ENCODE measurements around the gene RGS11.

Gene RGS11

GRCh38 chr16:296806-297510, 21.2 kb upstream of the RGS11 start:
- no peak for DNase-seq (ENCODE audit: low read depth in 2 of 2)

GRCh38 chr16:296276-296675, 20.5 kb upstream of the RGS11 start:
- DNase-seq (ENCODE audit: low read depth in 2 of 2) = no peak

GRCh38 chr16:293043-293775, 17.5 kb upstream of the RGS11 start:
- DNase-seq (ENCODE audit: low read depth in 2 of 2) = no peak

DNA sequence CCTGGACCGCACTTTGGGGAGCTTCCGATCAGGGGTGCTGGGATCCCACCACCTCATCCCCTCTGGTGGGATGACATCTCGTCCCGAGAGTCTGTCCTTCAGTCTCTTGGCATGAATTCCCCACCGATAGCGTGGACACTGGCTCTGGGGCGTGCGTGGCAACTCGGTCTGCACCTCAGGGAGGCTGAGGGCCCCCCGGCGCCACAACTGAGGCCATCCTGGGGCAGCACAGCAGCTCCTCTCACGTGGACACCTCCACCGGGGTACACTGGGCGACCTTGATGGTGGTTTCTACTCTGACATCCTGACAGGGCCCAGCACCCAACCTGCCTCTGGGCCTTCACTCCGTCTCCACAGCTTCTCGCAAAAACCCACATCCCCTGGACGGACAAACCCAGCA, 15.8 kb upstream of the RGS11 start:
- DNase-seq (ENCODE audit: low read depth in 2 of 2) = no peak

DNA sequence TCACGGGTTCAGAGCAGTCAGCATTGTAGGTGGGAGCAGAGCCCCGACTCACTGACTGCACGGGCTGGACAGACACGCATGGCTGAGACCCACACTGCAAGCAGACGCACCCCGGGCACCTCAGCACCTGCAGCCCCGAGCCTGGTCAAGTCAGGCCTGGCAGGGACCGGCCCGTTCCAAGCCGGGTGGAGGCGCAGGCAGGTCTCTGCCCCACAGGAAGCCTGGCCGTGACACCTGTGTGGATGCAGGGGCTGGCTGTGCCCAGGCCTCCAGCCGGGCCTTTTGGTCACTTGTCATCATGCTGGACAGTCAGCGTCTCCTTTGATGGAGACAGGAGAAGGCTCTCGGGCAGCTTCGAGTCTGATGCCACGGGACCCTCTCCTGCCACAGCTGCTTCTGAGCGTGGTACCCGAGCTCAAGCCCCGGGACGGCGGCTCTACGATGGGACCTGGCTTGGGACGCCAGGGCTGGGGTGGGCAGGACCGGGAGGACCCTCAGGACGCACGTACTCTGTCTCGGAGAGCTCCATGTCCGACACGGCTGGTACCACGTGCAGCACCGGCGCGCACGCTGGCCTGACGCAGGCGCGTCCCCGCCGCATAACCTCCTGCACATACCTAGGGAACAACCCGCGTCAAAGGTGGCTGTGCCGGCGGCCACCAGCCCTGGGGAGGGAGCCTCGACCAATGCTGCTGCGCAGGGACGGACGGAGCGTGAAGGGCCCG, 15.1 kb upstream of the RGS11 start:
- no peak for DNase-seq (ENCODE audit: low read depth in 2 of 2)

DNA sequence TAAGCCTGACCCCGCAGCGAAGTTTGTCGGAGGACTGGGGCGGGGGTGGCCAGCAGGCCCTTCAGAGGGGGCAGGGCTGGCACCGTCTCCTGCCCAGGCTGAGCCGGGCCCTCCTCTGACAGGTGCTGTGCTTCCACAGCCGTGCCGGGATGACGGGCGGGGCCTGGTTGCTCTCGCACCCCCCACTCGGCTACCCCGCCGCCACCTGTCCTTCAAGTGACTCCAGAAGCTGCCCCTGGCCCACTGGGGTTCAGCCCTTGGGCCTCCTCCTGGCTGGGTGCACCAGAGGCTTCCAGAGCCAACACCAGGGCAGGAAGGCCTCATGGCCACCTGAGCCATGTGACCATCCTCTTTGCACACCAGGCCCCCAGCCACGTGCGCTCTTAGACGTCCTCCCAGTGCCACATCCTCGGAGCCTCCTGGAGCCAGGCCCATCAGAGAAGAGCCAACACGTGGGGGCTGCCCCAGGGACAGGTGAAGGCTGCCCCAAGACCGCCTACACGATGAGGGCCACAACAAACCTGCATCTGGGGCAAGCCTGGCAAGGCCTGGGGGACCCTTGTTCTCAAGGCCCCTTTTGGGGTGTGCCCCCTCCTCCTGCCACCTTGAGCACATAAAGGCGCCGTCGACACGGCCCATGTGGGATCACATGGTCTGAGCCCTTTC, 14.4 kb upstream of the RGS11 start:
- no peak for DNase-seq (ENCODE audit: low read depth in 2 of 2)

DNA sequence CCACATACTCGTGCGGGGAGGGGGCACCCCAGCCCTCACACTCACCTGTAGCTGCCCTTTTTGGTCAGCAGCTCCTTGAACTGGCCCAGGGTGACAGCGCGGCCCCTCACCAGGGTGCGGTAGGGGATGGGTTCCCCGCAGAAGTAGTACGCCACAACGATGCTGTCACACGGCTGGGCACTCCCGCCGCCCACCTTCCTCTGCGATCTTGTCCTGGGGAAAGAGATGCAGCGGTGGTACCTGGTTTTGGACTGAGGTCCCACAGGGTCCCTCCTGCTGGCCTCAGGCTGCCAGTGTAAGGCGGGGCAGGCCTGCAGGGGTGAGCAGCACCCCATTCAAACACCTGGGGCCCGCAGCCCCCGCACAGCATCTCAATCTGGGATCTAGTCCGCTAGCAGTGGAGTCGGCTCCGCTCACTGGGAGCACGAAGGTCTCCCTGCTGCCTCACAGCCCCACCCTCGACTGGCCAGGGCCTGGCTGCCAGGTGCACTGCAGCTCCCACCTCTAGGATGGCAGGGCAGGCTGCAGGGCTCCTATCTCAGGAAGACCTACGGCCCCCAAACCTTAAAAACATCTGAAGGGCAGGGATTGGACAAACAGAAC, 13.8 kb upstream of the RGS11 start:
- DNase-seq (ENCODE audit: low read depth in 2 of 2) = no peak

- DNase-seq (ENCODE audit: low read depth in 2 of 2) = no peak
Measured at GRCh38 chr16:287981-288920, 12.5 kb upstream of the RGS11 start.

DNA sequence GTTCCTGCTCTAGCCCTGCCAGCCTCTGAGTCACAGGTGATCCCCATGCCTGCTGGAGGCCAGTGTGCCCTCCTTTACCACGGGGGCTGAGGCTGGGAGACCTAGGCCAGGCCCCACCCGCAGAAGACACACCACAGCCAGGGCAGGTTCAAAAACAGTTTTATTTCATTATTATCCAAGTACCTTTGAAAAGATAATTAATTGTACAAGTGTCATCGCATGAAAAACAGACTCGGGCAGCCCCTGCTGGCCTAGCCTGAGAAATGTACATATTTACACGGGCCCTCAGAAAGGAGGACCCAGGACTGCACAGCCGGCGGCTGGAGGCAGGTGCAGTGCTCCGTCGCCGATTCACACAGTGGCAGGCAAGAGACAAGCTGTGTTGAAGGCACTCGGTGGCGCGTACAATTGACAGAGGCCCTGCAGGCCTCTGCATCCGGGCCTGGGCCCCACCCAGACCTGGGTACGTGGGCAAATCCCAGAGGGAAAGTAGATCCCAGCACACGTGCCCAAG, 11.6 kb upstream of the RGS11 start:
- no peak for DNase-seq (ENCODE audit: low read depth in 2 of 2)

GRCh38 chr16:286491-287297, 10.9 kb upstream of the RGS11 start:
- DNase-seq (ENCODE audit: low read depth in 2 of 2) = no peak

DNA sequence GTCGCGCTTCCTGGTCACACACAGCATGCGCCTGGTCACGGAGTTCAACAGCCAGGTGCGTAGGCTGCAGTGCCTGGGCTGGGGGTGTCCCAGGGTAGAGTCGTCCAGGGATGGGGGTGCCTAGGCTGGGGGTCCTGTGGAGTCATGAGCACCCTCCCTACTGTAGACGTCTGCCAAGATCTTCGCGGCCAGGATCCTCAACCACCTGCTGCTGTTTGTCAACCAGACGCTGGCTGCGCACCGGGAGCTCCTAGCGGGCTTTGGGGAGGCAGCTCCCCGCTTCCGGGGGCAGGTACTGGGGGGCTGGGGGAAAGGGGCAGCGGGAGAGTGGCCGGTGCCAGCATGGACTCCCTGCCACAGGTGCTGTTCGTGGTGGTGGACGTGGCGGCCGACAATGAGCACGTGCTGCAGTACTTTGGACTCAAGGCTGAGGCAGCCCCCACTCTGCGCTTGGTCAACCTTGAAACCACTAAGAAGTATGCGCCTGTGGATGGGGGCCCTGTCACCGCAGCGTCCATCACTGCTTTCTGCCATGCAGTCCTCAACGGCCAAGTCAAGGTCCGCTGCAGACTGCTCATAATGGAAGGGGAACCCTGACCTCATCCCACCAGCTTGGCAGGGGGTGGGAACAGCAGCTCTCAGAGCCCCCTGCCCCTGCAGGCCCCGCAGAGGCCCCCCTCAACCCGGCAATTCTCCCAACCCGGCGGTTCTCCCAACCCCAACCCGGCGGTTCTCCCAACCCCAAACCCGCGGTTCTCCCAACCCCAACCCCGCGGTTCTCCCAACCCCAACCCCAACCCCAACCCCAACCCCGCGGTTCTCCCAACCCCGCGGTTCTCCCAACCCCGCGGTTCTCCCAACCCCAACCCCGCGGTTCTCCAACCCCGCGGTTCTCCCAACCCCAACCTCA, 9.7 kb upstream of the RGS11 start:
- DNase-seq (ENCODE audit: low read depth in 2 of 2) = no peak

DNA sequence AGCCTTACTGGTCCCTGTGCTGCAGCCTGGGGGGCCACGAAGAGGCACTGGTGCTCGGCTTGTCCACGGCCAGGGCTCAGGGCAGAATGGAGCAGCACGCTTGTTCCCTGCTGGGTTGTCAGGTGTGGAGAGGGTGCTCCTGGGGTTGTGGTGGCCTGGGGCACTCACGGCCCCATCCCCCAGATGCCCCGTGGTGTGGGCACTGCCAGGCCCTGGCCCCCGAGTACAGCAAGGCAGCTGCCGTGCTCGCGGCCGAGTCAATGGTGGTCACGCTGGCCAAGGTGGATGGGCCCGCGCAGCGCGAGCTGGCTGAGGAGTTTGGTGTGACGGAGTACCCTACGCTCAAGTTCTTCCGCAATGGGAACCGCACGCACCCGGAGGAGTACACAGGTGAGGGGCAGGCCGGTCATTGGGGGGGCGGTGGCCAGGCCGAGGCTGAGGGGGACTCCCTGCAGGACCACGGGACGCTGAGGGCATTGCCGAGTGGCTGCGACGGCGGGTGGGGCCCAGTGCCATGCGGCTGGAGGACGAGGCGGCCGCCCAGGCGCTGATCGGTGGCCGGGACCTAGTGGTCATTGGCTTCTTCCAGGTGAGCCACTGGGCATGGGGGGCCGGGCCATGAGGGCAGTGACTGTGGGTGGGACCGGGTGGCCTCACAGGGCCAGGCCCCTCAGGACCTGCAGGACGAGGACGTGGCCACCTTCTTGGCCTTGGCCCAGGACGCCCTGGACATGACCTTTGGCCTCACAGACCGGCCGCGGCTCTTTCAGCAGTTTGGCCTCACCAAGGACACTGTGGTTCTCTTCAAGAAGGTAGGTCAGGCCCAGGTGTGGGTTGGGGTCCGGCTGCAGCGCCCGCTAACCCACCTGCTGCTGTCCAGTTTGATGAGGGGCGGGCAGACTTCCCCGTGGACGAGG, 8.7 kb upstream of the RGS11 start:
- DNase-seq (ENCODE audit: low read depth in 2 of 2) = no peak

DNA sequence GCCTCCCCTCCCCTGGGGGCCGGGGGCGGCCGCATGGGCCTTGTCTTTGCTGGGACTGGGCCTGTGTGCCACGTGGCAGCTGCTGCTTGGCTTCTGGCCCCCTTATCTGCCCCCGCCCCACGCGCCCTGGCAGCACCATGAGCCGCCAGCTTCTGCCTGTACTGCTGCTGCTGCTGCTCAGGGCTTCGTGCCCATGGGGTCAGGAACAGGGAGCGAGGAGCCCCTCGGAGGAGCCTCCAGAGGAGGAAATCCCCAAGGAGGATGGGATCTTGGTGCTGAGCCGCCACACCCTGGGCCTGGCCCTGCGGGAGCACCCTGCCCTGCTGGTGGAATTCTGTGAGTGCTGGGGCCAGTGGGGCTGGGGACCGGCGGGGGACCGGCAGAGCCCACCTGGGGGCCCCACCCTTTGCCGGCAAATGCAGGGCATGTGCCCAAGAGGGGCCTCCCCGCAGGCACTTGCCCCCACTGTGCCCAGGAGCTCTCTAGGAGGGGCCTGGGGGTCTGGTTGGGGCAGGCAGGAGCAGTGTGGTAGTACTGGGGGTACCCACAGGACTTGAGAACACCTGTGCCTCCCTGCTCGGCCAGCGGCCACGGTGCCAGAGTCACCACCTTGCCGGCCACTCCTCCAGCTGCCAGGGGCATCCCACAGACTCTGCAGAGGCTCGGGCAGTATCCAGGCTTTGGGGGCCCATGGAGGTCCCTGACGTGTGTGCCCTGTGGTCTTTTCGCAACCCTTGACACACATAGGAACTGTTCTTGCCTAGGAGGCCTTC, 7.5 kb upstream of the RGS11 start, which contains the start of gene PDIA2:
TSS of gene PDIA2 (plus strand) at position 132 of the 773 bp plus-strand sequence. CDS start at position 138, 6 bp downstream.
- no peak for DNase-seq (ENCODE audit: low read depth in 2 of 2)

DNA sequence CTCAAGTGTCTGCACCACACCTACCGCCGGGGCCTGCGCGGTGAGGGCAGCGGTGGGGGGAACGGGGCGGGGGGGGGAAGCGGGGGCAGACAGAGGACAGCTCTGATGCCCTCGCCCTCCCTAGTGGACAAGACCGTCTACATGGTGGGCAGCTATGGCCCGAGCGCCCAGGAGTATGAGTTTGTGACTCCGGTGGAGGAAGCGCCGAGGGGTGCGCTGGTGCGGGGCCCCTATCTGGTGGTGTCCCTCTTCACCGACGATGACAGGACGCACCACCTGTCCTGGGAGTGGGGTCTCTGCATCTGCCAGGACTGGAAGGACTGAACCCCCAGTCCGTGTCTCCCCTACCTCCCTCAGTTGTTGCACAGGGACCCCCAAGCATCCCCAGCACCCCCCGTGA, 6.7 kb upstream of the RGS11 start:
- no peak for DNase-seq (ENCODE audit: low read depth in 2 of 2)

DNA sequence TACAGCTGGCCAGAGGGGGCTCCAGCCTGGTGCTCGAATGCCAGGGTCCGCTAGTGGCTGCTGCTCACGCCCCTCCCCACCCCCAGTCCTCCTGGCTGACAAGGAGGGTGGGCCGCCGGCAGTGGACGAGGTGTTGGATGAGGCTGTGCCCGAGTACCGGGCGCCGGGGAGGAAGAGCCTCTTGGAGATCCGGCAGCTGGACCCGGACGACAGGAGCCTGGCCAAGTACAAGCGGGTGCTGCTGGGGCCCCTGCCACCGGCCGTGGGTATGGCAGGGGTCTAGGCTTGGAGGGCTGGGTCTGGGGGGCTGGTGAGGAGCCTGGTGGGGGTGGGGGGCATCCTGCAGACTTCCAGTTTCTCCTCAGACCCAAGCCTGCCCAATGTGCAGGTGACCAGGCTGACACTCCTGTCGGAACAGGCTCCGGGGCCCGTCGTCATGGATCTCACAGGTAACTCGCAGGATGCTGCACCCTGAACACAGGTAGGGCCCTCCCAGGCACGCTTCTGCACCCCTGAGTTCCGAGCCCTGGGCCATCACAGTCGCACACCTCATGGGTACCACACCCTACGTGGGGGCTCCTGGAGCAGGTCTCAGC, 6.0 kb upstream of the RGS11 start:
- DNase-seq (ENCODE audit: low read depth in 2 of 2) = no peak

DNA sequence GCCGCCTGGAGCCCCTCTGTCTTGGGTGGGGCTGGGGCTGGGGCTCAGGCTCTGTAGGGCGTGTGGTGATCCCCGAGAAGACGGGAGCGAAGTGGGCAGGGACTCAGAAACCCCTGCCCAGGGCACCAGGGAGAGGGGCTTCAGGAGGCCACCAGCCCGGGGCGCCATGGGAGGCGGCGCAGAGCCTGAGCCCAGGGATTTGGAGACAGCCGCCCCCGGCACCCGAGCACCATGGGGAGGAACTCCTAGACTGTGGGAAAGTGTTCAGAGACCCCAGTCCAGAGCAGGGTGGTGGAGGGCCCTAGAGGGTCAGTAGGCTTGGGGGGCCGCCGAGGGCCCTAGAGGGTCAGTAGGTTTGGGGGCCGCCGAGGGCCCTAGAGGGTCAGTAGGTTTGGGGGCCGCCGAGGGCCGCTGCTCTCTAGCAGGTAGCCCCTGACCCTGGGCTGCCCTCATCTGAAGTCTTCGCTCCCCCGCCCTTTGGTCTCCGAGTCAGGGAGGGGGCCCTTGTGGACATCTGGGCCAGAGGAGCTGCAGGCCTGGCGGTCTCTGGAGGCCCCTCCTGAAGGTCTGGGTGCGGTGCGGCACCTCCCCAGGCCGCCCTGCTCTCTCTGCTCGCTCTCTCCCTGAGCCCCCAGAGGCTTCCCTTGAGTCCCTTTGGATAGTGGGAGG, 5.4 kb upstream of the RGS11 start:
- DNase-seq (ENCODE audit: low read depth in 2 of 2) = no peak

All from stimulated activated CD8-positive, alpha-beta memory T cell treated with anti-CD3 and anti-CD28 coated beads, Interleukin-2, amount 100 ng/mL, for 1 hour (primary cell).